Heart right ventricle (tissue), 16 donors: ENCODE data around the gene ZNF292. TPM values are rescaled to one million over a fixed set of nuclear protein-coding genes. Genes with fewer than 3 reads are reported as not detected.
"Not testable (repeated sequence)": the region's sequence is repeated elsewhere in the genome, so short reads cannot be mapped to it uniquely, and the experiment has no call there.

Experiments used
- ATAC-seq, 8 donors: fragments of 200-7000 bp; cut with Tn5 transposase; one replicate each; pipeline ENCODE4 v1.9.1; 2020; ENCODE audit warnings: mild to moderate bottlenecking in 8 of 8, moderate library complexity in 8 of 8, moderate number of reproducible peaks in 1 of 8
- DNase-seq, 2 donors: peaks; one replicate each; pipeline ENCODE4 v3.0.0-alpha.2; 2020
- H3K27ac ChIP-seq, 10 donors: fragments of 200-600 bp; sonication (generic) in 2 of 10; one replicate each; pipeline versions ENCODE4 v1.5.0 to v1.8.0; 2020 to 2022; ENCODE audit warnings: mild to moderate bottlenecking in 3 of 10
- H3K27me3 ChIP-seq, 7 donors: fragments of 200-600 bp; one replicate each; pipeline ENCODE4 v1.8.0; 2021 to 2022; ENCODE audit warnings: mild to moderate bottlenecking in 2 of 7
- H3K36me3 ChIP-seq, 9 donors: fragments of 200-600 bp; sonication (generic) in 1 of 9; one replicate each; pipeline versions ENCODE4 v1.5.0 to v1.8.0; 2020 to 2022; ENCODE audit warnings: mild to moderate bottlenecking in 2 of 9
- H3K4me1 ChIP-seq, 9 donors: fragments of 200-600 bp; sonication (generic) in 1 of 9; one replicate each; pipeline versions ENCODE4 v1.5.0 to v1.8.0; 2020 to 2022; ENCODE audit warnings: mild to moderate bottlenecking in 4 of 9
- H3K4me3 ChIP-seq, 10 donors: fragments of 200-600 bp; sonication (generic) in 2 of 10; one replicate each; pipeline versions ENCODE4 v1.5.0 to v1.8.0; 2020 to 2022; ENCODE audit warnings: mild to moderate bottlenecking in 7 of 10, moderate library complexity in 2 of 10
- H3K9me3 ChIP-seq, 11 donors: fragments of 200-600 bp in 10 of 11; sonication (generic) in 2 of 11; one replicate each; pipeline versions ENCODE4 v1.5.0 to v1.8.0; 2013 to 2022; ENCODE audit warnings: mild to moderate bottlenecking in 2 of 11, control low read depth in 1 of 11, moderate library complexity in 1 of 11
- whole genome bisulfite sequencing, 2 donors: extraction: QIAGEN DNeasy Blood & Tissue Kit; methylation state at CpG; one replicate each; pipeline ENCODE4 v1.1.7; 2013; ENCODE audit warnings: inconsistent platforms in 1 of 2; 5-methylcytosine and 5-hydroxymethylcytosine counted together
- intact Hi-C, 10 donors: fragments of 100-400 bp; cut with DNase I; formaldehyde crosslinking; loops; one replicate each; pipeline versions ENCODE4 v1.11.1 to v1.14.2; 2022
- polyA plus RNA-seq, 2 donors: library from polyadenylated mRNA; stranded (reverse); fragments of 200-250 nt; gene quantifications; one replicate each; pipeline ENCODE4 v1.2.3, GENCODE V29; 2013
- total RNA-seq, 10 donors: library from RNA; stranded (reverse); fragmentation: NEBNext Ultra II Directional in 3 of 10; extraction: Animal tissue kit (Norgen Biotek cat#: 25700) in 3 of 10; gene quantifications; one replicate each; pipeline versions ENCODE4 v1.2.1 to v1.2.4, GENCODE V29; 2021 to 2023
- TF ChIP-seq, protein P1 (sequence below), 9 donors: fragments of 200-600 bp; sonication (generic) in 2 of 9; IDR thresholded peaks; one replicate each; pipeline versions ENCODE4 v1.5.0 to v1.8.0; 2021 to 2022; ENCODE audit warnings: antibody characterized with exemption in 9 of 9, mild to moderate bottlenecking in 5 of 9, moderate library complexity in 1 of 9
- donor health status: Arrhythmogenic right ventricular cardiomyopathy.
- donor health status: ischemic (EF 13 %, LVEDD 7.1; RV severe dilation, severe dysfunction).
- donor health status: healthy with polysubstance abuse.
- donor health status: DM: no; HTN: yes; CAD: no.
- donor health status: DM: no; HTN: no; CAD: no.
- donor health status: ischemic (EF 25% LVEDD 6.9; RV normal size, moderate dysfunction).
- donor health status: ischemic (EF 25% LVEDD 5.7; RV mildly dilated, moderate dysfunction).
- donor health status: healthy.
- donor health status: DM: yes; HTN: yes; CAD: no.
- donor health status: Ischemic cardiomyopathy.
- donor health status: ischemic (EF 35%, LVEDD 5.7; RV mildly dilated, moderate dysfunction).
- donor health status: nonischemic (EF 11% LVEDD 7.7; RV severe dilation, severe dysfunction).
- donor health status: DM: yes; HTN: yes; CAD: no.
- donor health status: PGD.
- donor health status: ischemic (EF 29% LVEDD 5.4; RV normal size, mild dysfunction).
- donor health status: nonischemic (EF 23%, LVEDD 6.1; RV moderate dilation, normal function).

Gene ZNF292
- total and polyA plus RNA-seq, 12 donors = 1.9 to 38.2 (median 31.3) TPM

DNA sequence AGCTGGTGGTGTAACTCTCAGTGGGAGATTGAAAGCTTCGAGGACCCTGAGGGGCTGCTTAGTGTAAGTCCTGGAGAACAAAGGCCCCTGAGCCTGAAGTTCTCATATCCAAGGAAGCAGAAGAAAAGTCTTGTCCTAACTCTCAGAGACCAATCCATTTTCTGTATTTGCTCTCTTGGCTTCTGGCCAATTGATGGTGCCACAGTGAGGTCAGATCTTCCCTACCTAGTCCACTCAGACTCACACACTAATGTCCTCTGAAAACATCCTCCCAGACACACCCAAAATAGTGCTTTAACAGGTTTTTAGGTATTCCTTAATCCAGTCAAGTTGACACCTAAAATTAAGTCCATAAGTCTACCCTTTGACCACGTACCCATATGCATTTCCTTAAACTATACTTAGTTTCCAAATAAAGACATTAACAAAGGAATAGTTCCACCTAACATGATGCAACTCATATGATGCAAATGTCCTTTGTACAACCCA, 29.4 kb downstream of the ZNF292 start:
- Histone ChIP-seq H3K9me3 (no peaks in the 10 kb centered on the region), H3K4me1 (peaks cover 0 to 18% (median 5%) of the 10 kb centered on the region in 9 donors), H3K27me3 (no peaks in the 10 kb centered on the region), H3K36me3 (peaks cover 0 to 21% (median 0%) of the 10 kb centered on the region in 9 donors), H3K4me3 (no peak overlapping the region), H3K27ac (no peak overlapping the region)
- TF ChIP-seq, protein P1, sequence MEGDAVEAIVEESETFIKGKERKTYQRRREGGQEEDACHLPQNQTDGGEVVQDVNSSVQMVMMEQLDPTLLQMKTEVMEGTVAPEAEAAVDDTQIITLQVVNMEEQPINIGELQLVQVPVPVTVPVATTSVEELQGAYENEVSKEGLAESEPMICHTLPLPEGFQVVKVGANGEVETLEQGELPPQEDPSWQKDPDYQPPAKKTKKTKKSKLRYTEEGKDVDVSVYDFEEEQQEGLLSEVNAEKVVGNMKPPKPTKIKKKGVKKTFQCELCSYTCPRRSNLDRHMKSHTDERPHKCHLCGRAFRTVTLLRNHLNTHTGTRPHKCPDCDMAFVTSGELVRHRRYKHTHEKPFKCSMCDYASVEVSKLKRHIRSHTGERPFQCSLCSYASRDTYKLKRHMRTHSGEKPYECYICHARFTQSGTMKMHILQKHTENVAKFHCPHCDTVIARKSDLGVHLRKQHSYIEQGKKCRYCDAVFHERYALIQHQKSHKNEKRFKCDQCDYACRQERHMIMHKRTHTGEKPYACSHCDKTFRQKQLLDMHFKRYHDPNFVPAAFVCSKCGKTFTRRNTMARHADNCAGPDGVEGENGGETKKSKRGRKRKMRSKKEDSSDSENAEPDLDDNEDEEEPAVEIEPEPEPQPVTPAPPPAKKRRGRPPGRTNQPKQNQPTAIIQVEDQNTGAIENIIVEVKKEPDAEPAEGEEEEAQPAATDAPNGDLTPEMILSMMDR (IDR thresholded peaks at IDR 0.05) = no peak
- ATAC-seq = no peak
- intact Hi-C loops = no loop called here
- no peak for DNase-seq
- WGBS, 2 donors = 93 to 96% methylated on average over 2 of the region's 2 CpGs

- DNase-seq (no peak), ATAC-seq (no peak)
- Histone ChIP-seq H3K27me3 (no peaks in the 10 kb centered on the region), H3K27ac (no peak overlapping the region), H3K4me1 (peaks cover 0 to 38% (median 31%) of the 10 kb centered on the region in 9 donors), H3K9me3 (no peaks in the 10 kb centered on the region), H3K36me3 (no peaks in the 10 kb centered on the region), H3K4me3 (no peak overlapping the region)
- WGBS, 2 donors = 92 to 95% methylated on average over 1 of the region's 1 CpG
- intact Hi-C loops = no loop called here
- TF ChIP-seq, protein P1 (IDR thresholded peaks at IDR 0.05) = no peak
Measured at GRCh38 chr6:87196275-87196842, 41.0 kb downstream of the ZNF292 start.

- TF ChIP-seq, protein P1 (IDR thresholded peaks at IDR 0.05) = no peak
- Histone ChIP-seq H3K4me3 (no peak overlapping the region), H3K4me1 (peaks cover 0 to 44% (median 31%) of the 10 kb centered on the region in 9 donors), H3K9me3 (no peaks in the 10 kb centered on the region), H3K27ac (no peak overlapping the region), H3K36me3 (peaks cover 0 to 5% (median 0%) of the 10 kb centered on the region in 9 donors), H3K27me3 (no peaks in the 10 kb centered on the region)
- WGBS, 2 donors = 92 to 96% methylated on average over 3 of the region's 3 CpGs
- intact Hi-C loops = no loop called here
- no peak for DNase-seq
- ATAC-seq = no peak
Measured at GRCh38 chr6:87197547-87197946, 42.2 kb downstream of the ZNF292 start.

DNA sequence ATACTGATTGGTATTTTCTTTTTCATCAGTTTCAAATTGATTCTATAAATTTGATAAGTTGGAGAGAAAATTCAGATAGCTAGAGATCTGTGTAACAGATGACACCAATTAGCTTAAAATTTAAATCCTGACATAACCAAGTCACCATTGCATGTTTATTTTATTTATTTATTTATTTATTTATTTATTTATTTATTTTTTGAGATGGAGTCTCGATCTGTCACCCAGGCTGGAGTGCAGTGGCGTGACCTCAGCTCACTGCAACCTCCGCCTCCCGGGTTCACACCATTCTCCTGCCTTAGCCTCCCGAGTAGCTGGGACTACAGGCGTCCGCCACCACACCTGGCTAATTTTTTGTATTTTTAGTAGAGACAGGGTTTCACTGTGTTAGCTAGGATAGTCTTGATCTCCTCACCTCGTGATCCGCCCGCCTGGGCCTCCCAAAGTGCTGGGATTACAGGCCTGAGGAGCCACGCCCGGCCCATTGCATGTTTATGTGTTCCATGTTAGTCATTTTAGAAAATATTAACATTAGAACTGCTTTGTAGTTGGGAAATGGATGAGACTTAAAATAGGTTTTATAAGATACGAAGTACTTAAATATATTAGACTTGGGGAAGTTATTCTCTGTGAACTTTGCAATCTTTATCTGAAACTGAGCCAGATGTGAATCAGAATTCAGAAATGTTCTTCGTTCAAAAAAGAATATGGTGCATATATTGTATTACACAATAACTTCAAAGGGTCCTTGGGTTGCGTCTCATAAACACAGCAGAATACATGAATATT, 42.9 kb downstream of the ZNF292 start:
- H3K4me3 ChIP-seq, DNase-seq, H3K9me3 ChIP-seq, H3K27ac ChIP-seq, ATAC-seq, intact Hi-C loops, H3K27me3 ChIP-seq, H3K36me3 ChIP-seq: not testable (repeated sequence)
- H3K4me1 ChIP-seq = peaks cover 0 to 50% (median 31%) of the 10 kb centered on the region in 9 donors
- WGBS, 2 donors = 95% methylated on average over 15 of the region's 15 CpGs
